ENCODE results near the gene PAQR7.

DNA sequence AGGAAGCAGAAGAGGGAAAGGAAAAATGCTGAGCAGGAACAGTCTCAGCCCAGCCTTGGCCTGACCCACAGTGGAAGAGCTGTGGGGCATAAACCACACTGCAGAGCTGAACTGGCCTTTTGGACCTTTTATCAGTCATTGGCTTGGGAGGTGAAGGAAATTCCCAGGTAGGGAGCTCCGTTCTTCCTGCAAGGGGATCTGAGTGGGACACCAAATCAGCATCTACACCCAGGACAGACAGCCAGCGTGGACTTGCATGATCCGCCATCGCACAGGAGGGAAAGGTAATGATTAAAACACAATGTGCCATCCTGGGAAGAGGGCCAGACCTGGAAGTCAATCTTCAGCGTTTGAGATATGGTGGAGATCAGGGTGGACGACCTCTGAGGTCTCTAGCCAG lies 56.9 kb downstream of the PAQR7 start:
- TF ChIP-seq POLR2A (IDR thresholded peaks at IDR 0.05; ENCODE audit: low read length) (no peak), GATA1 (IDR thresholded peaks at IDR 0.05; ENCODE audit: low read depth, low read length) (no peak)

Data from erythroblast (primary cell).